Measurements from ENCODE around the gene FBXL16. TPM values are rescaled to one million over a fixed set of nuclear protein-coding genes. Genes with fewer than 3 reads are reported as not detected.

FBXL16 gene
- total and polyA plus RNA-seq, 2 of the 13 experiments (the other 11 are each of a cell fraction or from before 2014, with no cell fraction given), result 0.22 to 2.0 TPM

DNA sequence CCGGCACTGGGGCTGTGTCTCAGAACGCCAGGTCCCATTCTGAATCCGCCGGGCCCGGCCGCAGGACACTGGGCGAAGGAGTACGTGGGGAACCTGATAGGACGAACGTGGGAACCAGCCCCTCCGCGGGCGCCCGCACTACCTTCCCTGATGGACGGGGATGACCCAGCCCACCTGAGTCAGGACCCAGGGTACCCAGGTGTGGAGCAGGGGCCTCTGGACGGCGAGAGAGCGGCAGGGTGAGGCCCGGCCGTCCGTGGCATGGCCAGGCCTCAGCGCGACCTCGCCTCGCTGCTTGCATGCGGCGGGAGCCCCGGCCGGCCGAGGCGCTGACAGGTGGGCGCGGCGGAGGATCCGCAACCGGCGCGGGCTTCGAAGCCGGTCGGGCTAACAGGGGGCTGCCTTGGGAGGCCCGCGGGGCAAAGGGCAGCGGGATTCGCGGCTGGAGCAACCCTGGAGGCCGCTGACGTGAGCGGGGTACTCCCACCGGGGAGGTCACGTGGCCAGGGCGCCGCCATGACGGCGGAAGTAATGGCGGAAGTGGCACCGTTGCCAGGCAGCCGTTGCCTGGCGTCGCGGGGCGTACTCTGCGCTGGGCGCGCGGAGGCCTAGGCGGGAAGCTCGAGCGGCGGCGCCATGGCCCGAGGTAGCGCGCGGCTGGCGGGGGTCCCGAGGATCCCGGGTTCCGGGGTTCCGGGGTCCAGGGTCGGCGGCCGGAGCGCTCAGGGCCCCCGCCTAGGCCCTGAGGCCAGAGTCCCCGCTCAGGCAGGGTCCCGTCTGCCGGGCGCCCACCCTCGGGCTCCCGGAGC is 56.6 kb downstream of the FBXL16 start, which contains the start of gene WDR90 (continued):
- TF ChIP-seq GFI1 (CRISPR knock-in tag; IDR thresholded peaks at IDR 0.05; ENCODE audit: borderline replicate concordance) (peak; percentile 55; the same call in 1 of the 2 replicates), SCMH1 (CRISPR knock-in tag; IDR thresholded peaks at IDR 0.05; ENCODE audit: borderline replicate concordance) (no peak), TRIM24 (CRISPR knock-in tag; IDR thresholded peaks at IDR 0.05) (no peak), ARHGAP35 (CRISPR knock-in tag; IDR thresholded peaks at IDR 0.05; ENCODE audit: borderline replicate concordance) (peak; percentile 75; the same call in 1 of the 2 replicates), ZNF431 (CRISPR knock-in tag; IDR thresholded peaks at IDR 0.05; ENCODE audit: borderline replicate concordance, low read depth) (peak; percentile 73; the same call in 1 of the 2 replicates), RARA (CRISPR knock-in tag; IDR thresholded peaks at IDR 0.05) (peak; percentile 63), ZNF644 (CRISPR knock-in tag; IDR thresholded peaks at IDR 0.05; ENCODE audit: low read depth) (no peak), SOX13 (IDR thresholded peaks at IDR 0.05) (no peak), SOX13 (CRISPR knock-in tag; conservative IDR thresholded peaks at IDR 0.05 in 1 of 2, IDR thresholded peaks at IDR 0.05 in 1 of 2) (peak in 1 of 2 experiments; percentile 46; a peak in 1 of 4 replicates), ZNF33B (CRISPR knock-in tag; IDR thresholded peaks at IDR 0.05) (no peak), CCDC6 (CRISPR knock-in tag; IDR thresholded peaks at IDR 0.05) (peak; percentile 90; the same call in 1 of the 2 replicates), ZNF430 (CRISPR knock-in tag; IDR thresholded peaks at IDR 0.05) (peak; percentile 67; the same call in 1 of the 2 replicates), MXD4 (CRISPR knock-in tag; IDR thresholded peaks at IDR 0.05) (peak; percentile 98), ZNF367 (CRISPR knock-in tag; IDR thresholded peaks at IDR 0.05; ENCODE audit: borderline replicate concordance) (no peak; the same call in 1 of the 2 replicates), FOXA3 (CRISPR knock-in tag; IDR thresholded peaks at IDR 0.05) (peak; percentile 59)
- TF ChIP-seq, protein P1, sequence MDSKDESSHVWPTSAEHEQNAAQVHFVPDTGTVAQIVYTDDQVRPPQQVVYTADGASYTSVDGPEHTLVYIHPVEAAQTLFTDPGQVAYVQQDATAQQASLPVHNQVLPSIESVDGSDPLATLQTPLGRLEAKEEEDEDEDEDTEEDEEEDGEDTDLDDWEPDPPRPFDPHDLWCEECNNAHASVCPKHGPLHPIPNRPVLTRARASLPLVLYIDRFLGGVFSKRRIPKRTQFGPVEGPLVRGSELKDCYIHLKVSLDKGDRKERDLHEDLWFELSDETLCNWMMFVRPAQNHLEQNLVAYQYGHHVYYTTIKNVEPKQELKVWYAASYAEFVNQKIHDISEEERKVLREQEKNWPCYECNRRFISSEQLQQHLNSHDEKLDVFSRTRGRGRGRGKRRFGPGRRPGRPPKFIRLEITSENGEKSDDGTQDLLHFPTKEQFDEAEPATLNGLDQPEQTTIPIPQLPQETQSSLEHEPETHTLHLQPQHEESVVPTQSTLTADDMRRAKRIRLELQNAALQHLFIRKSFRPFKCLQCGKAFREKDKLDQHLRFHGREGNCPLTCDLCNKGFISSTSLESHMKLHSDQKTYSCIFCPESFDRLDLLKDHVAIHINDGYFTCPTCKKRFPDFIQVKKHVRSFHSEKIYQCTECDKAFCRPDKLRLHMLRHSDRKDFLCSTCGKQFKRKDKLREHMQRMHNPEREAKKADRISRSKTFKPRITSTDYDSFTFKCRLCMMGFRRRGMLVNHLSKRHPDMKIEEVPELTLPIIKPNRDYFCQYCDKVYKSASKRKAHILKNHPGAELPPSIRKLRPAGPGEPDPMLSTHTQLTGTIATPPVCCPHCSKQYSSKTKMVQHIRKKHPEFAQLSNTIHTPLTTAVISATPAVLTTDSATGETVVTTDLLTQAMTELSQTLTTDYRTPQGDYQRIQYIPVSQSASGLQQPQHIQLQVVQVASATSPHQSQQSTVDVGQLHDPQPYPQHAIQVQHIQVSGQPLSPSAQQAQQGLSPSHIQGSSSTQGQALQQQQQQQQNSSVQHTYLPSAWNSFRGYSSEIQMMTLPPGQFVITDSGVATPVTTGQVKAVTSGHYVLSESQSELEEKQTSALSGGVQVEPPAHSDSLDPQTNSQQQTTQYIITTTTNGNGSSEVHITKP (CRISPR knock-in tag; IDR thresholded peaks at IDR 0.05; ENCODE audit: low read depth), result no peak; the same call in 1 of the 2 replicates
- TF ChIP-seq, protein P2, sequence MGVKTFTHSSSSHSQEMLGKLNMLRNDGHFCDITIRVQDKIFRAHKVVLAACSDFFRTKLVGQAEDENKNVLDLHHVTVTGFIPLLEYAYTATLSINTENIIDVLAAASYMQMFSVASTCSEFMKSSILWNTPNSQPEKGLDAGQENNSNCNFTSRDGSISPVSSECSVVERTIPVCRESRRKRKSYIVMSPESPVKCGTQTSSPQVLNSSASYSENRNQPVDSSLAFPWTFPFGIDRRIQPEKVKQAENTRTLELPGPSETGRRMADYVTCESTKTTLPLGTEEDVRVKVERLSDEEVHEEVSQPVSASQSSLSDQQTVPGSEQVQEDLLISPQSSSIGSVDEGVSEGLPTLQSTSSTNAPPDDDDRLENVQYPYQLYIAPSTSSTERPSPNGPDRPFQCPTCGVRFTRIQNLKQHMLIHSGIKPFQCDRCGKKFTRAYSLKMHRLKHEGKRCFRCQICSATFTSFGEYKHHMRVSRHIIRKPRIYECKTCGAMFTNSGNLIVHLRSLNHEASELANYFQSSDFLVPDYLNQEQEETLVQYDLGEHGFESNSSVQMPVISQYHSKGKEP (CRISPR knock-in tag; IDR thresholded peaks at IDR 0.05), result no peak
- TF ChIP-seq, protein P3, sequence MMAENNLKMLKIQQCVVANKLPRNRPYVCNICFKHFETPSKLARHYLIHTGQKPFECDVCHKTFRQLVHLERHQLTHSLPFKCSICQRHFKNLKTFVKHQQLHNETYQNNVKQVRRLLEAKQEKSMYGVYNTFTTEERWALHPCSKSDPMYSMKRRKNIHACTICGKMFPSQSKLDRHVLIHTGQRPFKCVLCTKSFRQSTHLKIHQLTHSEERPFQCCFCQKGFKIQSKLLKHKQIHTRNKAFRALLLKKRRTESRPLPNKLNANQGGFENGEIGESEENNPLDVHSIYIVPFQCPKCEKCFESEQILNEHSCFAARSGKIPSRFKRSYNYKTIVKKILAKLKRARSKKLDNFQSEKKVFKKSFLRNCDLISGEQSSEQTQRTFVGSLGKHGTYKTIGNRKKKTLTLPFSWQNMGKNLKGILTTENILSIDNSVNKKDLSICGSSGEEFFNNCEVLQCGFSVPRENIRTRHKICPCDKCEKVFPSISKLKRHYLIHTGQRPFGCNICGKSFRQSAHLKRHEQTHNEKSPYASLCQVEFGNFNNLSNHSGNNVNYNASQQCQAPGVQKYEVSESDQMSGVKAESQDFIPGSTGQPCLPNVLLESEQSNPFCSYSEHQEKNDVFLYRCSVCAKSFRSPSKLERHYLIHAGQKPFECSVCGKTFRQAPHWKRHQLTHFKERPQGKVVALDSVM (CRISPR knock-in tag; IDR thresholded peaks at IDR 0.05), result peak; percentile 93
- TF ChIP-seq, protein P4, sequence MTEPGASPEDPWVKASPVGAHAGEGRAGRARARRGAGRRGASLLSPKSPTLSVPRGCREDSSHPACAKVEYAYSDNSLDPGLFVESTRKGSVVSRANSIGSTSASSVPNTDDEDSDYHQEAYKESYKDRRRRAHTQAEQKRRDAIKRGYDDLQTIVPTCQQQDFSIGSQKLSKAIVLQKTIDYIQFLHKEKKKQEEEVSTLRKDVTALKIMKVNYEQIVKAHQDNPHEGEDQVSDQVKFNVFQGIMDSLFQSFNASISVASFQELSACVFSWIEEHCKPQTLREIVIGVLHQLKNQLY (CRISPR knock-in tag; IDR thresholded peaks at IDR 0.05), result peak; percentile 59; the same call in 1 of the 2 replicates
- TF ChIP-seq, protein P5, sequence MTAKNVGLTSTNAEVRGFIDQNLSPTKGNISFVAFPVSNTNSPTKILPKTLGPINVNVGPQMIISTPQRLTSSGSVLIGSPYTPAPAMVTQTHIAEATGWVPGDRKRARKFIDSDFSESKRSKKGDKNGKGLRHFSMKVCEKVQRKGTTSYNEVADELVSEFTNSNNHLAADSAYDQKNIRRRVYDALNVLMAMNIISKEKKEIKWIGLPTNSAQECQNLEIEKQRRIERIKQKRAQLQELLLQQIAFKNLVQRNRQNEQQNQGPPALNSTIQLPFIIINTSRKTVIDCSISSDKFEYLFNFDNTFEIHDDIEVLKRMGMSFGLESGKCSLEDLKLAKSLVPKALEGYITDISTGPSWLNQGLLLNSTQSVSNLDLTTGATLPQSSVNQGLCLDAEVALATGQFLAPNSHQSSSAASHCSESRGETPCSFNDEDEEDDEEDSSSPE (CRISPR knock-in tag; IDR thresholded peaks at IDR 0.05), result peak; percentile 96
